ENCODE measurements around the gene TMEM235. TPM values are rescaled to one million over a fixed set of nuclear protein-coding genes. Genes with fewer than 3 reads are reported as not detected.
A peak's percentile ranks its signal among the peaks of the same experiment; 100 is the strongest.

Gene TMEM235
- total RNA-seq, 1 donor from 2014 or later, result not detected

DNA sequence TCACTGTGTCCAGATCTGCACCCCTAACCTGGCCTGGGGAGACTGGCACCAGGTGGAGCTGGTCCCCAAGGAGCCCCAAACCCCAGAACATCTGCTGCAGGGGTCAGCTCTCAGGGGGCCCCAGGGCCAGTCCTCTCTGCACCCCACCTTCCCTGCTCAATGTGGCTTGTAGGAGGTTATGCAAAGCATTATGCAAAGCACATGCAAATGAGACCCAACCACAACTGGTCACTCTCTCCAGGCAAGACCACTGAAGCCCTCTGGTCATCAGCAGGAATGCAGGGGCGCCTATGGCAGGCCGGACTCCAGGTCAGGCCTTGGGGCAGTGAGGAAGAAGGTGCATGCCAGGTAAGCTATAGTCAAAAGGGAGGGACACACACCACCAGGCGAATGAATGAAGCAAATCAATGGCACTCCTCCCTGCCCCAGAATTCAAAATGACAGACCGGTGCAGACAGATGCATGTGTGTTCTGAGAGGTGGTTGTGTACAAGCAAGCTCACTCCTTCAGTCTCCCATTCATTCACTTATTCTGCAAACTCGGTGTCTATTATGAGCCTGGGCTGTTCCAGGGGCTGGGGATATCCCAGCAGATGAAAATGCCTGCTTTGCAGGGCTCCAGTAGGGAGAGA is 48.0 kb downstream of the TMEM235 start:
- Histone ChIP-seq H3F3A (ENCODE audit: low read depth) (peaks cover 4% of the 10 kb centered on the region), H4K20me1 (ENCODE audit: low read depth) (no peaks in the 10 kb centered on the region), H3K4me1 (peaks cover 16% of the 10 kb centered on the region), H2AFZ (replicated peaks) (no peak overlapping the region), H3K36me3 (no peaks in the 10 kb centered on the region), H3K79me2 (ENCODE audit: low read depth) (no peaks in the 10 kb centered on the region), H3K4me3 (no peak overlapping the region), H3K9me3 (ENCODE audit: low read depth) (no peaks in the 10 kb centered on the region), H3K27me3 (no peaks in the 10 kb centered on the region), H3K27ac (no peak overlapping the region), H3K4me2 (no peak overlapping the region), H3K9ac (no peak overlapping the region)
- H3K27ac Mint-ChIP-seq, result peak overlapping the region; percentile 92
- H3K4me1 Mint-ChIP-seq, result peaks cover 17% of the 10 kb centered on the region
- no peak overlapping the region for H3K4me3 Mint-ChIP-seq
- TF ChIP-seq EZH2 (IDR thresholded peaks at IDR 0.05), result no peak
- no peak for TF ChIP-seq EZH2phosphoT487 (IDR thresholded peaks at IDR 0.05)
- TF ChIP-seq, protein P1, sequence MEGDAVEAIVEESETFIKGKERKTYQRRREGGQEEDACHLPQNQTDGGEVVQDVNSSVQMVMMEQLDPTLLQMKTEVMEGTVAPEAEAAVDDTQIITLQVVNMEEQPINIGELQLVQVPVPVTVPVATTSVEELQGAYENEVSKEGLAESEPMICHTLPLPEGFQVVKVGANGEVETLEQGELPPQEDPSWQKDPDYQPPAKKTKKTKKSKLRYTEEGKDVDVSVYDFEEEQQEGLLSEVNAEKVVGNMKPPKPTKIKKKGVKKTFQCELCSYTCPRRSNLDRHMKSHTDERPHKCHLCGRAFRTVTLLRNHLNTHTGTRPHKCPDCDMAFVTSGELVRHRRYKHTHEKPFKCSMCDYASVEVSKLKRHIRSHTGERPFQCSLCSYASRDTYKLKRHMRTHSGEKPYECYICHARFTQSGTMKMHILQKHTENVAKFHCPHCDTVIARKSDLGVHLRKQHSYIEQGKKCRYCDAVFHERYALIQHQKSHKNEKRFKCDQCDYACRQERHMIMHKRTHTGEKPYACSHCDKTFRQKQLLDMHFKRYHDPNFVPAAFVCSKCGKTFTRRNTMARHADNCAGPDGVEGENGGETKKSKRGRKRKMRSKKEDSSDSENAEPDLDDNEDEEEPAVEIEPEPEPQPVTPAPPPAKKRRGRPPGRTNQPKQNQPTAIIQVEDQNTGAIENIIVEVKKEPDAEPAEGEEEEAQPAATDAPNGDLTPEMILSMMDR (IDR thresholded peaks at IDR 0.05), result no peak
- H3K36me3 Mint-ChIP-seq, result no peaks in the 10 kb centered on the region
- DNase-seq (ENCODE audit: low spot score), result no peak
- peaks cover 8% of the 10 kb centered on the region for H3K27me3 Mint-ChIP-seq (ENCODE audit: insufficient read depth, low read depth)
- H3K9me3 Mint-ChIP-seq, result peaks cover 3% of the 10 kb centered on the region

DNA sequence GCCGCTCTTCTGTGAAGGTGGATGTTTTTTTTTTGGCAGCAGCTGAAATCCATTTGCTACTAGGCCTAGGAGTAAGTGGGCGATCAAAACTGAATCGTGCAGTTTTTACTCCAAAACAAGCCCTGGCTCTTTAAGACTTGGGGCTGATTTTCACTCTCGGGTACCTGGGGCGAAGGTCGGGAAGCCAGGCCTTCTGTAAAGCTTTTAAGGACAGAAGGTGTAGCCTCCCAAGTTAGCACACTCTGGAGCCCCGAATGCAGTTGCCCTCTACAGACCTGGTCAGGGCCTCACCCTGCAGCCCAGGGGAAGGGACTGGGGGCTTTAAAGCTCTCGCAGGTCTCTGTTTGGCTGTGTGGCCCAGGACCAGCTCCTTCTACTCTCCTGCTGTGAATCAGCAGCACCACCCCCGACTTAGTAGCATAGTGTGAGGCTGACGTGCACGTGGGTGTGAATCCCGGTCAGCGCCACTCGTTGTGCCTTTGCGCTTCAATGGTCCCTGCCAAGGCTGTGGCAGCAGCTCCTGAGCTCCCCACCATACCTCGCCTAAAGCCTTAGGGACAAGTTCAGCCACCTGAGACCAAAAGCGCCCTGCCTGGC is 49.9 kb downstream of the TMEM235 start:
- Histone ChIP-seq H3K27ac (no peak overlapping the region), H3K27me3 (no peaks in the 10 kb centered on the region), H3K4me1 (peaks cover 16% of the 10 kb centered on the region), H3K4me3 (no peak overlapping the region), H3F3A (ENCODE audit: low read depth) (peaks cover 4% of the 10 kb centered on the region), H3K9me3 (ENCODE audit: low read depth) (no peaks in the 10 kb centered on the region), H3K4me2 (no peak overlapping the region), H3K79me2 (ENCODE audit: low read depth) (no peaks in the 10 kb centered on the region), H4K20me1 (ENCODE audit: low read depth) (no peaks in the 10 kb centered on the region), H2AFZ (replicated peaks) (no peak overlapping the region), H3K36me3 (no peaks in the 10 kb centered on the region), H3K9ac (no peak overlapping the region)
- H3K27ac Mint-ChIP-seq, result no peak overlapping the region
- DNase-seq (ENCODE audit: low spot score), result no peak
- peaks cover 17% of the 10 kb centered on the region for H3K4me1 Mint-ChIP-seq
- TF ChIP-seq EZH2 (IDR thresholded peaks at IDR 0.05) (no peak), EZH2phosphoT487 (IDR thresholded peaks at IDR 0.05) (no peak)
- TF ChIP-seq, protein P1 (IDR thresholded peaks at IDR 0.05), result no peak
- H3K27me3 Mint-ChIP-seq (ENCODE audit: insufficient read depth, low read depth), result peaks cover 14% of the 10 kb centered on the region
- no peaks in the 10 kb centered on the region for H3K36me3 Mint-ChIP-seq
- H3K9me3 Mint-ChIP-seq, result no peaks in the 10 kb centered on the region
- H3K4me3 Mint-ChIP-seq, result no peak overlapping the region

DNA sequence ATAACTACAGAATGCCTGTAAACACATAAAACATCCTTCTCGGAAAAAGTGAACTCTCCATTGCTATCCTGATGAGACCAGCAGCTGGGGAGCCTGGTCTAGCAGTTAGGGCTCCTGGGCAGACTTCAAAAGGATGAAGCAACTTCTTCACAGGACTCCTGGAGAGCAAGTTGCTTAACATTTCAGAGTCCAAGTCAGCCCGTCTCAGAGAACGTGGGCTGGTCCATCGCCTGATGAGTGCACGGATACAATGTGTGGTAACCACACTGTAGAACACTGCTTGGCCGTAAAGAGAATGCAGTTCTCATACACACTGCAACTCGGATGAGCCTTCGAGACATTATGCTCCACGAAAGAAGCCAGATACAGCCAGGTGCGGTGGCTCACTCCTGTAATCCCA is 52.7 kb downstream of the TMEM235 start:
- H3K4me2 ChIP-seq, result no peak overlapping the region
- peaks cover 18% of the 10 kb centered on the region for H3K27me3 Mint-ChIP-seq (ENCODE audit: insufficient read depth, low read depth)
- H3K9me3 ChIP-seq (ENCODE audit: low read depth), result no peaks in the 10 kb centered on the region
- H3K27me3 ChIP-seq, result no peaks in the 10 kb centered on the region
- no peak overlapping the region for H3K9ac ChIP-seq
- no peak overlapping the region for H3K4me3 Mint-ChIP-seq
- no peaks in the 10 kb centered on the region for H3K79me2 ChIP-seq (ENCODE audit: low read depth)
- no peak overlapping the region for H3K4me3 ChIP-seq
- no peaks in the 10 kb centered on the region for H3K9me3 Mint-ChIP-seq
- H2AFZ ChIP-seq (replicated peaks), result no peak overlapping the region
- H3K4me1 Mint-ChIP-seq, result peaks cover 17% of the 10 kb centered on the region
- H3K27ac ChIP-seq, result no peak overlapping the region
- no peak overlapping the region for H3K27ac Mint-ChIP-seq
- TF ChIP-seq EZH2 (IDR thresholded peaks at IDR 0.05), result no peak
- peaks cover under 1% of the 10 kb centered on the region for H3K4me1 ChIP-seq
- H3K36me3 ChIP-seq, result no peaks in the 10 kb centered on the region
- DNase-seq (ENCODE audit: low spot score), result no peak
- H3K36me3 Mint-ChIP-seq, result no peaks in the 10 kb centered on the region
- H3F3A ChIP-seq (ENCODE audit: low read depth), result peaks cover 4% of the 10 kb centered on the region
- no peaks in the 10 kb centered on the region for H4K20me1 ChIP-seq (ENCODE audit: low read depth)

DNA sequence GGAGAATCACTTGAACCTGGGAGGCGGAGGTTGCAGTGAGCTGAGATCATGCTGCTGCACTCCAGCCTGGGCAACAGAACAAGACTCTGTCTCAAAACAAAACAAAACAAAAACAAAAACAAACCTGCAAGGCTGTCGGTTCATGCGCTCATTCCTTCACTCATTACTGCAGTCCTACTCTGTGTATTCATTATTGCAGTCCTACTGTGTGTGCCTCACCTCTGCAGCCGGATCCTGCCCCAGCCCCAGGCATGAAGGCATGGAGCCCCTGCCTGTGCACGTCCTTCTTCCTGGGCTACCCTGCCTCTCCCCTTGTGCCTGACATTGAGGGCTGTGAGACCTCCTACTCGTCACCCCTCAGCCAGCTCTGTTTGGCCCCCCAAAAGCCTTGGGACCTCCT is 57.6 kb downstream of the TMEM235 start:
- TF ChIP-seq, protein P1 (IDR thresholded peaks at IDR 0.05), result no peak
- TF ChIP-seq EZH2phosphoT487 (IDR thresholded peaks at IDR 0.05) (no peak), EZH2 (IDR thresholded peaks at IDR 0.05) (no peak)
- Mint-ChIP-seq H3K27ac (peak overlapping the region; percentile 60), H3K9me3 (no peaks in the 10 kb centered on the region), H3K4me3 (peak overlapping the region; percentile 22), H3K27me3 (ENCODE audit: insufficient read depth, low read depth) (peaks cover 19% of the 10 kb centered on the region), H3K4me1 (no peaks in the 10 kb centered on the region), H3K36me3 (no peaks in the 10 kb centered on the region)
- Histone ChIP-seq H3F3A (ENCODE audit: low read depth) (peaks cover 3% of the 10 kb centered on the region), H3K27me3 (no peaks in the 10 kb centered on the region), H4K20me1 (ENCODE audit: low read depth) (no peaks in the 10 kb centered on the region), H3K9ac (no peak overlapping the region), H2AFZ (replicated peaks) (no peak overlapping the region), H3K4me1 (no peaks in the 10 kb centered on the region), H3K4me3 (no peak overlapping the region), H3K36me3 (no peaks in the 10 kb centered on the region), H3K9me3 (ENCODE audit: low read depth) (no peaks in the 10 kb centered on the region), H3K4me2 (no peak overlapping the region), H3K27ac (no peak overlapping the region), H3K79me2 (ENCODE audit: low read depth) (no peaks in the 10 kb centered on the region)
- DNase-seq (ENCODE audit: low spot score), result no peak

Data from neural progenitor cell (in vitro differentiated cells).